Duodenal mucosa (tissue), 2 donors: ENCODE measurements around the gene SCIMP.
A peak's percentile ranks its signal among the peaks of the same experiment; 100 is the strongest.
"Not testable (repeated sequence)": the region's sequence is repeated elsewhere in the genome, so short reads cannot be mapped to it uniquely, and the experiment has no call there.

Source experiments
- H3K27ac ChIP-seq: one replicate; pipeline ENCODE4 v1.7.0; 2013; ENCODE audit warnings: low read depth, low read length
- H3K27me3 ChIP-seq, 2 donors: one replicate each; pipeline ENCODE4 v1.7.0; 2013; ENCODE audit warnings: low read length in 2 of 2, control low read depth in 1 of 2; ENCODE audit not compliant: insufficient read depth in 2 of 2, control insufficient read depth in 1 of 2
- H3K36me3 ChIP-seq, 2 donors: one replicate each; pipeline ENCODE4 v1.7.0; 2013; ENCODE audit warnings: low read length in 2 of 2, control low read depth in 1 of 2; ENCODE audit not compliant: insufficient read depth in 2 of 2, control insufficient read depth in 1 of 2
- H3K4me1 ChIP-seq, 2 donors: one replicate each; pipeline ENCODE4 v1.7.0; 2013; ENCODE audit warnings: low read length in 2 of 2, control low read depth in 1 of 2; ENCODE audit not compliant: insufficient read depth in 2 of 2, control insufficient read depth in 1 of 2
- H3K4me3 ChIP-seq, 2 donors: one replicate each; pipeline ENCODE4 v1.7.0; 2013; ENCODE audit warnings: low read length in 2 of 2, low read depth in 1 of 2
- H3K9ac ChIP-seq, 2 donors: one replicate each; pipeline ENCODE4 v1.7.0; 2013; ENCODE audit warnings: low read length in 2 of 2, low read depth in 1 of 2
- H3K9me3 ChIP-seq, 2 donors: one replicate each; pipeline ENCODE4 v1.7.0; 2013; ENCODE audit warnings: low read length in 2 of 2, control low read depth in 1 of 2; ENCODE audit not compliant: control insufficient read depth in 1 of 2

Gene SCIMP

DNA sequence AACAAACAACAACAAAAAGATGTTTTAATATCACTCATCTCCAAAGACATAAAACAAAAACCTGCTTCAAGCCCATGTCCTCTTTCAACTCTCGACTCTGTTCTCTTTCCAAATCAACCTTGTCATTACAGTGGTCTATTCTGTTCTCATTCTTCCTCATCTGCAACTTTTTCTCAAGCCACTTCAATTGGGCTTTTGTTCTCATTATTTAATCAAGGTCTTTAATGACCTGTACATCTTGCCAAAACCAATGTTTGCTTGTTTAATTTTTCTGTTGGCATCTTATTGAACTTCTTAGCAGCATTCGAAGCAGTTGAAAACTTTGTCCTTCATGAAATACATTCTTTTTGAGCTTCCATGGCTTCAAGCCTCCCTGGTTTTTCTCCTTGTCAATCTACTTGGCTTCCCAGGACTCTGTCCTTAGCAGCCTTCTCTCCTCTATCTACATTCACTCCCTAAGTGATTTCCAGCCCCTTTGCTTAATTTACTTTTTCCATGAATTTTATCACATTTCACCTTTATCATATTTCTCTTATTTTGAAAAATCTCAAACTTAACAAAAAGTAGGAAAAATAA lies 27.8 kb upstream of the SCIMP start:
- Histone ChIP-seq H3K36me3 (no peaks in the 10 kb centered on the region), H3K27me3 (no peaks in the 10 kb centered on the region), H3K4me1 (peaks cover 0 to 3% of the 10 kb centered on the region in 2 donors), H3K4me3 (no peak overlapping the region), H3K9me3 (no peaks in the 10 kb centered on the region), H3K27ac (no peak overlapping the region), H3K9ac (no peak overlapping the region)

DNA sequence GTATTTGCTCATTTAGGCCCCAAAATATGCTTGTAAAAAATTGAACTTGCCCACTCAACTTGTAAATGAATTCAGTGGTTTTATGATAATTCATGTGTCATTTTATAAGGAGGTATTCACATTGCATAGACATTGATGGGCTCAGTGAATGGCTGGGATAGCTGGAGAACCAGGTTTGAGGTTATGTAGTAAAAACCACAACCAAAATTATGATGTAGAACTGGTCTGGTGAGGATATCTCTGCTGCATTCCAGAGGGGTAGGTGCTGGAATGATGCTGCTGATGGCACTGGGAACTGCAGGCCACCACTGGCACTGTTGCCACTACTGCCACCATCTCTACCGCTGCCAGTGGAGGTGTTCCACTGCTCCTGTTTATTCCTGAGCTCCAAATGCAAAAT lies 25.9 kb upstream of the SCIMP start:
- Histone ChIP-seq H3K9me3 (no peaks in the 10 kb centered on the region), H3K4me1 (peaks cover 0 to 3% of the 10 kb centered on the region in 2 donors), H3K4me3 (no peak overlapping the region), H3K27ac (no peak overlapping the region), H3K27me3 (no peaks in the 10 kb centered on the region), H3K9ac (no peak overlapping the region), H3K36me3 (no peaks in the 10 kb centered on the region)

- Histone ChIP-seq H3K9me3 (no peaks in the 10 kb centered on the region), H3K36me3 (no peaks in the 10 kb centered on the region), H3K27ac (no peak overlapping the region), H3K9ac (no peak overlapping the region), H3K4me3 (no peak overlapping the region), H3K4me1 (no peaks in the 10 kb centered on the region), H3K27me3 (no peaks in the 10 kb centered on the region)
Observed at GRCh38 chr17:5257124-5257523, 22.5 kb upstream of the SCIMP start.

- Histone ChIP-seq H3K27ac (no peak overlapping the region), H3K9ac (no peak overlapping the region), H3K36me3 (no peaks in the 10 kb centered on the region), H3K4me1 (no peaks in the 10 kb centered on the region), H3K9me3 (no peaks in the 10 kb centered on the region), H3K27me3 (no peaks in the 10 kb centered on the region), H3K4me3 (no peak overlapping the region)
Observed at GRCh38 chr17:5254903-5255521, 20.4 kb upstream of the SCIMP start.

- H3K4me1 ChIP-seq = no peaks in the 10 kb centered on the region
- H3K4me3 ChIP-seq = no peak overlapping the region
- H3K27me3 ChIP-seq = no peaks in the 10 kb centered on the region
- H3K9me3 ChIP-seq = no peaks in the 10 kb centered on the region
- no peak overlapping the region for H3K27ac ChIP-seq
- no peak overlapping the region for H3K9ac ChIP-seq
- H3K36me3 ChIP-seq = no peaks in the 10 kb centered on the region
Observed at GRCh38 chr17:5254414-5254813, 19.8 kb upstream of the SCIMP start.

DNA sequence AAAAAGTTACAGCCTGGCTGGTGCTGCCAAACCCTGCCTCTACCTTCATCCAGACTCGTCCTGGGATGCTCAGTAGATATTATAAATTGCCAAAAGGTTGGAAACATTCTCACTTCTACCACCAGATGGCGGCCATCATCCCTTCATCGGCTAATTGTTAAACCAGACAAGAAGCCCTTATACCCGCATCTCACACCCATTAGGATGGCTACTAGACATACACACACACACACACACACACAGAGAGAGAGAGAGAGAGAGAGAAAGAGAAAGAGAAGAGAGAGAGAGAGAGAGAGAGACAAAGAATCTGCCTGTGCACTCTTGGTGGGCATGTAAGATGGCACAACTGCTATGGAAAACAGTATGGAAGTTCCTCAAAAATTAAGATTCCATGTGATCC lies 15.0 kb upstream of the SCIMP start:
- H3K27me3 ChIP-seq = no peaks in the 10 kb centered on the region
- H3K27ac ChIP-seq = no peak overlapping the region
- H3K4me1 ChIP-seq = no peaks in the 10 kb centered on the region
- H3K9ac ChIP-seq = no peak overlapping the region
- H3K4me3 ChIP-seq = no peak overlapping the region
- no peaks in the 10 kb centered on the region for H3K9me3 ChIP-seq
- H3K36me3 ChIP-seq = no peaks in the 10 kb centered on the region

DNA sequence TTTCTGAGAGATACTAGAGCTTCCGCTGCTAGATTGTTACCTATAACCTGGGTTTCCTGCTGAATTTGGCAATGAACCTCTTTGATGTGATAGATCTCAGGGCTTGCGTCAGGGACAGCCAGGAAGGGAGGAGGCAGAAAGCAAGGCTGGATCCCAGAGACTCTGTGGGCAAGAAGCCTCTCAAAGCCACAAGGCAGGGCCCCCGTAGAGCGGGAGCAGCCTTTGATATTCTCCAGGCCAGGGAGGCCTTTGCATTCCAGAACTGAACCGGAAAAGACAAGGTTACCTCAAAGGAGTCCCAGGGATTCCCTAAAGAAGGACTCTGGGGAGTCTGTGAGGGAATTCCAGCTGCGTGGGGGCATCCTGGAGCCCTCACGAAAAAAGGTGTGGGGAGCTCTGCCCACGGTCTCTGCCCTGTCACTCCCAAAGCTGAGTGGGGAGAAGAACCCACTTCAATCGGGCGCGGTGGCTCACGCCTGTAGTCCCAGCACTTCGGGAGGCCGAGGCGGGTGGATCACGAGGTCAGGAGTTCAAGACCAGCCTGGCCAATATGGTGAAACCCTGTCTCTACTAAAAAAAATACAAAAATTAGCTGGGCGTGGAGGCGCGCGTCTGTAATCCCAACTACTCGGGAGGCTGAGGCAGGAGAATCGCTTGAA lies 14.3 kb upstream of the SCIMP start:
- Histone ChIP-seq H3K27ac (no peak overlapping the region), H3K9ac (no peak overlapping the region), H3K4me1 (no peaks in the 10 kb centered on the region), H3K27me3 (no peaks in the 10 kb centered on the region), H3K4me3 (no peak overlapping the region), H3K36me3 (no peaks in the 10 kb centered on the region), H3K9me3 (no peaks in the 10 kb centered on the region)

DNA sequence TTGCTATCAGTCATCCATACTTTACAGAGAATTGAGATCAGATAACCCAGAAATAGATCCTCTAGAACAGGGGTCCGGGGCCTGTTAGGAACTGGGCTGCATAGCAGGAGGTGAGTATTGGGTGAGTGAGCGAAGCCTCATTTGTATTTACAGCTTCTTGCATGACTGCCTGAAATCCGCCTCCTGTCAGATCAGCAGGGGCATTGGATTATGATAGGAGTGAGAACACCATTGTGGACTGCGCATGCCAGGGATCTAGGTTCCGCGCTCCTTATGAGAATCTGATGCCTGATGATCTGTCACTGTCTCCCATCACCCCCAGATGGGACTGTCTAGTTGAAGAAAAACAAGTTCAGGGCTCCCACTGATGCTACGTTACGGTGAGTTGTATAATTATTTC lies 13.0 kb upstream of the SCIMP start:
- Histone ChIP-seq H3K4me1 (peaks cover 0 to 5% of the 10 kb centered on the region in 2 donors), H3K27me3 (no peaks in the 10 kb centered on the region), H3K9me3 (no peaks in the 10 kb centered on the region), H3K9ac (no peak overlapping the region), H3K27ac (no peak overlapping the region), H3K36me3 (no peaks in the 10 kb centered on the region), H3K4me3 (no peak overlapping the region)

DNA sequence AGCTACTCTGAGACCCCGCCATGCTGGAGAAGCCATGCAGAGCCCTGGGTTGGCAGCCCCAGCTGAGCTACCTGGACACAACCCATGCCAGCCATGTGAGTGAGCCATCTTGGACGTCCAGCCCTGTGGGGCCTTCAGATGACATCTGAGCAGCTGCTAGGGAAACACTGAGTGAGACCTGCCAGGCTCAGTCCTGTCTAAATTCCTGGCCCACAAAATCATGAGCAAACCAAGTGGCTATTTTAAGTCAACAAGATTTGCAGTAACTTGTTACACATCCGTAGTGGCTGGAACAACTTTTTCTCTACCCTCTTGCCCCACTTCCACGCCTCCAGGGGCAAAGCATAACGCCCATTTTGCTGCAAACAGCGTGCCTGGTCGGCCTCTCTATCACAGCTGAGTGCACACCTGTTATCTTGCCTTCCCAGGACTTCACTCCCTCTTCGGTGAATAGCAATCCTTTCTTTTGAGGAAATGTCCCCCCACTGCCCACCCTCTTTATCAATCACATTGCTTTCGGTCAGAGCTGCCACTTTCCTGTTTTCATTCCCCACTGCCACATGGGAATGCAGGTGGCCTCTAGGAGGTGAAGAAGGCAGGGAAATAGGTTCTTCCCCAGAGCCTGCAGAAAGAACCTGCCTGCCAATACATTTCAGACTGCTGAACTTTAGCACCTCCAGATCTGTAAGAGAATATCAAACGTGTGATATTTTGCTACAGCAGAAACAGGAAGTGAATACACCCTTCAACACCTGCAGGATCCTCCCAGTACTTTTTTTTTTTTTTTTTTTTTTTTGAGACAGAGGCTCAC lies 7.4 kb upstream of the SCIMP start:
- Histone ChIP-seq H3K9ac (peak overlapping the region; percentile 48 to 55), H3K4me1 (peaks cover 10 to 14% of the 10 kb centered on the region in 2 donors), H3K4me3 (peak overlapping the region in 1 of 2 donors; percentile 37), H3K27me3 (no peaks in the 10 kb centered on the region), H3K36me3 (no peaks in the 10 kb centered on the region), H3K27ac (peak overlapping the region; percentile 74), H3K9me3 (peaks cover 0 to 4% of the 10 kb centered on the region in 2 donors)

DNA sequence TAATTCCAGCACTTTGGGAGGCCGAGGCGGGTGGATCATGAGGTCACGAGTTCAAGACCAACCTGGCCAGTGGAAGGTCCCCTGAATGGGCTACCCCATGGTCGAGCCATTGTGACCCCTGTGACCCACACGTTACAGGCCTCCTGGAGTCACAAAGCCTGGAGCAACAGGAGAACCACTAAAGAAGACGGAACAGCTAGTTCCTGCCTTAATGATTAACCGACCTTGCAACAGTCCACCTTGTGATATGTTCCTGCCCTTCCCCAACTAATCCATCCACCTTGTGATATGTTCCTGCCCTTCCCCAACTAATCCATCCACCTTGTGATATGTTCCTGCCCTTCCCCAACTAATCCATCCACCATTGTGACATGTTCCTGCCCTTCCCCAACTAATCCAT lies 5.1 kb upstream of the SCIMP start:
- not testable (repeated sequence) for H3K4me3 ChIP-seq, H3K9ac ChIP-seq, H3K9me3 ChIP-seq, H3K36me3 ChIP-seq, H3K27me3 ChIP-seq, H3K27ac ChIP-seq
- peaks cover 10 to 14% of the 10 kb centered on the region in 2 donors for H3K4me1 ChIP-seq
